Fibroblast of skin of back (primary cell): ENCODE data around the gene P2RX7.
"Not testable (repeated sequence)": the region's sequence is repeated elsewhere in the genome, so short reads cannot be mapped to it uniquely, and the experiment has no call there.

ENCODE experiments used
- DNase-seq: peaks from one replicate; pipeline ENCODE4 v3.0.0-alpha.2; 2013

P2RX7 gene

GRCh38 chr12:121137512-121137911 is 4.8 kb downstream of the P2RX7 start:
- DNase-seq: no peak

- DNase-seq: no peak
Observed at GRCh38 chr12:121138284-121138683, 5.6 kb downstream of the P2RX7 start.

- DNase-seq: no peak
Observed at GRCh38 chr12:121139286-121139685, 6.6 kb downstream of the P2RX7 start.

- DNase-seq: no peak
Observed at GRCh38 chr12:121142171-121142950, 9.7 kb downstream of the P2RX7 start.

- DNase-seq: no peak
Observed at GRCh38 chr12:121144416-121144914, 11.8 kb downstream of the P2RX7 start.

GRCh38 chr12:121145221-121145620 is 12.5 kb downstream of the P2RX7 start:
- DNase-seq: peak; percentile 9

GRCh38 chr12:121149289-121149688 is 16.6 kb downstream of the P2RX7 start:
- DNase-seq: not testable (repeated sequence)

- DNase-seq: no peak
Observed at GRCh38 chr12:121154793-121155375, 22.2 kb downstream of the P2RX7 start.

GRCh38 chr12:121156365-121156764 is 23.7 kb downstream of the P2RX7 start:
- DNase-seq: no peak

GRCh38 chr12:121158085-121158484 is 25.4 kb downstream of the P2RX7 start:
- no peak for DNase-seq

- DNase-seq: not testable (repeated sequence)
Observed at GRCh38 chr12:121158728-121159351, 26.2 kb downstream of the P2RX7 start.

- DNase-seq: no peak
Observed at GRCh38 chr12:121159467-121160307, 27.0 kb downstream of the P2RX7 start.

- no peak for DNase-seq
Observed at GRCh38 chr12:121162384-121162783, 29.7 kb downstream of the P2RX7 start.

- no peak for DNase-seq
Observed at GRCh38 chr12:121162985-121163384, 30.3 kb downstream of the P2RX7 start.

- not testable (repeated sequence) for DNase-seq
Observed at GRCh38 chr12:121164839-121165238, 32.2 kb downstream of the P2RX7 start.

GRCh38 chr12:121165316-121165715 is 32.6 kb downstream of the P2RX7 start:
- peak; percentile 23 for DNase-seq

GRCh38 chr12:121166356-121166755 is 33.7 kb downstream of the P2RX7 start:
- no peak for DNase-seq

- DNase-seq: no peak
Observed at GRCh38 chr12:121167232-121167820, 34.6 kb downstream of the P2RX7 start.

- no peak for DNase-seq
Observed at GRCh38 chr12:121167951-121168350, 35.3 kb downstream of the P2RX7 start.

GRCh38 chr12:121170151-121170550 is 37.5 kb downstream of the P2RX7 start:
- DNase-seq: no peak

- DNase-seq: peak; percentile 54
Observed at GRCh38 chr12:121170611-121171260, 38.1 kb downstream of the P2RX7 start.

- DNase-seq: no peak
Observed at GRCh38 chr12:121172145-121172544, 39.5 kb downstream of the P2RX7 start.
